OCI-LY3 (cell line): ENCODE results near the gene MTCL1.

Source experiments
- CTCF ChIP-seq: fragments of 200-600, 300-600 bp; sonication (generic); IDR thresholded peaks from 2 replicates; pipeline ENCODE4 v1.5.1; 2014; ENCODE audit warnings: antibody characterized with exemption, low read length, low read depth
- EZH2phosphoT487 ChIP-seq: fragments of 200-600 bp; shearing (Covaris generic); IDR thresholded peaks from 2 replicates; pipeline ENCODE4 v1.6.1; 2018; ENCODE audit warnings: antibody characterized with exemption, mixed run types, low read depth

GRCh38 chr18:8752329-8752728, 47.0 kb downstream of the MTCL1 start:
- TF ChIP-seq CTCF (no peak), EZH2phosphoT487 (no peak)
